IMR-90 (cell line): ENCODE data around the gene MYD88. TPM values are rescaled to one million over a fixed set of nuclear protein-coding genes. Genes with fewer than 3 reads are reported as not detected.
A peak's percentile ranks its signal among the peaks of the same experiment; 100 is the strongest.

ENCODE experiments used
- ATAC-seq: fragments of 200-7000 bp; cut with Tn5 transposase; 2 replicates; pipeline ENCODE4 v1.9.1; 2020; ENCODE audit warnings: low read depth, mild to moderate bottlenecking, moderate library complexity
- BruUV-seq: library from RNA; stranded (reverse); fragments of 400-500 nt; replicated peaks from 2 replicates; lab custom pipeline; 2021; lab: Mats Ljungman, UMichigan
- CTCF ChIA-PET: fragments of 300-600 bp; formaldehyde crosslinking; extraction: SDS; loops from one replicate; lab custom pipeline; 2021; ENCODE audit warnings: antibody characterized with exemption; lab: Yijun Ruan, JAX
- POLR2A ChIA-PET: fragments of 300-600 bp; sonication (Branson Sonifier 250); formaldehyde crosslinking; loops from one replicate; lab custom pipeline; 2022; ENCODE audit warnings: antibody characterized with exemption; ENCODE audit not compliant: unreplicated experiment; lab: Charles Lee
- DNase-seq: peaks from one replicate; pipeline ENCODE4 v3.0.0; 2013
- H2AFZ ChIP-seq: replicated peaks from 2 replicates; pipeline ENCODE3; 2013; ENCODE audit warnings: low read length, mild to moderate bottlenecking; ENCODE audit not compliant: poor library complexity
- H2AK5ac ChIP-seq: 2 replicates; pipeline ENCODE4 v1.6.1; 2013; ENCODE audit warnings: low read depth, low read length, inconsistent platforms
- H2AK9ac ChIP-seq: replicated peaks from 2 replicates; pipeline ENCODE3; 2013; ENCODE audit warnings: mild to moderate bottlenecking, low read depth, low read length, moderate library complexity; ENCODE audit not compliant: poor library complexity
- H2BK120ac ChIP-seq: 2 replicates; pipeline ENCODE4 v1.6.1; 2013; ENCODE audit warnings: low read depth, low read length, inconsistent platforms
- H2BK15ac ChIP-seq: 3 replicates; pipeline ENCODE4 v1.6.1; 2013; ENCODE audit warnings: low read depth, low read length, inconsistent platforms
- H2BK20ac ChIP-seq: 2 replicates; pipeline ENCODE4 v1.6.1; 2013; ENCODE audit warnings: low read depth, mild to moderate bottlenecking, inconsistent platforms, low read length, moderate library complexity
- H2BK5ac ChIP-seq: 2 replicates; pipeline ENCODE4 v1.6.1; 2013; ENCODE audit warnings: mild to moderate bottlenecking, low read depth, low read length, inconsistent platforms; ENCODE audit not compliant: poor library complexity, severe bottlenecking
- H3K14ac ChIP-seq: replicated peaks from 2 replicates; pipeline ENCODE4 v1.6.1; 2013; ENCODE audit warnings: low read depth, low read length, inconsistent platforms
- H3K18ac ChIP-seq: 2 replicates; pipeline ENCODE4 v1.6.1; 2013; ENCODE audit warnings: low read depth, low read length, control low read depth
- H3K23ac ChIP-seq: 2 replicates; pipeline ENCODE4 v1.6.1; 2013; ENCODE audit warnings: low read depth, low read length, inconsistent platforms
- H3K27ac ChIP-seq: 2 replicates; pipeline ENCODE4 v1.5.1; 2013; ENCODE audit warnings: mild to moderate bottlenecking, control low read depth, low read length; ENCODE audit not compliant: insufficient read depth
- H3K27me3 ChIP-seq: 2 replicates; pipeline ENCODE4 v1.6.1; 2013; ENCODE audit warnings: low read length; ENCODE audit not compliant: control insufficient read depth, insufficient read depth
- H3K36me3 ChIP-seq: 2 replicates; pipeline ENCODE4 v1.6.1; 2013; ENCODE audit warnings: low read length, mixed read lengths; ENCODE audit not compliant: control insufficient read depth, insufficient read depth
- H3K4ac ChIP-seq: 2 replicates; pipeline ENCODE4 v1.6.1; 2013; ENCODE audit warnings: low read depth, low read length, inconsistent platforms
- H3K4me1 ChIP-seq: 2 replicates; pipeline ENCODE4 v1.6.1; 2013; ENCODE audit warnings: low read length, mixed read lengths; ENCODE audit not compliant: control insufficient read depth, insufficient read depth
- H3K4me2 ChIP-seq: 2 replicates; pipeline ENCODE4 v1.6.1; 2013; ENCODE audit warnings: low read depth, mild to moderate bottlenecking, control low read depth, low read length, moderate library complexity
- H3K4me3 ChIP-seq: 2 replicates; pipeline ENCODE4 v1.5.1; 2013; ENCODE audit warnings: low read depth, mild to moderate bottlenecking, control low read depth, low read length, moderate library complexity; ENCODE audit not compliant: insufficient read depth
- H3K56ac ChIP-seq: 2 replicates; pipeline ENCODE4 v1.6.1; 2013; ENCODE audit warnings: low read length, inconsistent platforms; ENCODE audit not compliant: insufficient read depth; ENCODE audit errors: extremely low read depth
- H3K79me1 ChIP-seq, 2 experiments: 2 replicates each; pipeline ENCODE4 v1.6.1; 2013; ENCODE audit warnings: low read length in 2 of 2, inconsistent platforms in 1 of 2, low read depth in 1 of 2
- H3K9ac ChIP-seq: 2 replicates; pipeline ENCODE4 v1.6.1; 2013; ENCODE audit warnings: low read depth, low read length, control low read depth
- H3K9me1 ChIP-seq: 2 replicates; pipeline ENCODE4 v1.6.1; 2013; ENCODE audit warnings: low read length, inconsistent platforms; ENCODE audit not compliant: insufficient read depth
- H3K9me3 ChIP-seq: 2 replicates; pipeline ENCODE4 v1.6.1; 2013; ENCODE audit warnings: low read length; ENCODE audit not compliant: control insufficient read depth, insufficient read depth
- H4K20me1 ChIP-seq: 2 replicates; pipeline ENCODE4 v1.6.1; 2013; ENCODE audit warnings: low read length, inconsistent platforms; ENCODE audit not compliant: insufficient read depth
- H4K5ac ChIP-seq: 2 replicates; pipeline ENCODE4 v1.6.1; 2013; ENCODE audit warnings: mild to moderate bottlenecking, low read depth, low read length, control low read depth
- H4K8ac ChIP-seq, 2 experiments: 2 replicates each; pipeline ENCODE4 v1.6.1; 2013; ENCODE audit warnings: low read depth in 2 of 2, low read length in 2 of 2, control low read depth in 1 of 2, inconsistent platforms in 1 of 2
- H4K91ac ChIP-seq: 2 replicates; pipeline ENCODE4 v1.6.1; 2013; ENCODE audit warnings: low read depth, low read length, inconsistent platforms; ENCODE audit not compliant: insufficient read depth
- BHLHE40 ChIP-seq: fragments of 150-350 bp; IDR thresholded peaks from 2 replicates; pipeline ENCODE4 v1.6.1; 2016; ENCODE audit warnings: mild to moderate bottlenecking, low read depth, low read length
- CEBPB ChIP-seq: IDR thresholded peaks from 2 replicates; pipeline ENCODE4 v1.6.1; 2012; ENCODE audit warnings: low read depth, low read length, improper control_type of control experiment
- CHD1 ChIP-seq: IDR thresholded peaks from 2 replicates; pipeline ENCODE4 v1.6.1; 2012; ENCODE audit warnings: low read depth, low read length, improper control_type of control experiment
- FOS ChIP-seq: fragments of 150-350 bp; IDR thresholded peaks from 2 replicates; pipeline ENCODE4 v1.6.1; 2016; ENCODE audit warnings: low read depth, low read length
- MAFK ChIP-seq: IDR thresholded peaks from 2 replicates; pipeline ENCODE4 v1.6.1; 2012; ENCODE audit warnings: low read depth, low read length, improper control_type of control experiment
- MAZ ChIP-seq: IDR thresholded peaks from 2 replicates; pipeline ENCODE4 v1.6.1; 2012; ENCODE audit warnings: low read depth, mild to moderate bottlenecking, low read length, improper control_type of control experiment, moderate library complexity, borderline replicate concordance
- MXI1 ChIP-seq: IDR thresholded peaks from 2 replicates; pipeline ENCODE4 v1.6.1; 2012; ENCODE audit warnings: low read depth, mild to moderate bottlenecking, low read length, moderate library complexity, borderline replicate concordance
- NFE2L2 ChIP-seq: fragments of 150-350 bp; IDR thresholded peaks from 2 replicates; pipeline ENCODE4 v1.6.1; 2016; ENCODE audit warnings: low read depth, mild to moderate bottlenecking, low read length
- POLR2A ChIP-seq: IDR thresholded peaks from 2 replicates; pipeline ENCODE4 v1.6.1; 2012; ENCODE audit warnings: mild to moderate bottlenecking, low read depth, low read length
- RAD21 ChIP-seq: IDR thresholded peaks from 2 replicates; pipeline ENCODE4 v1.6.1; 2012; ENCODE audit warnings: low read length, improper control_type of control experiment
- RCOR1 ChIP-seq: IDR thresholded peaks from 2 replicates; pipeline ENCODE4 v1.6.1; 2012; ENCODE audit warnings: mild to moderate bottlenecking, low read length, improper control_type of control experiment; ENCODE audit not compliant: insufficient replicate concordance
- RFX5 ChIP-seq: IDR thresholded peaks from 2 replicates; pipeline ENCODE4 v1.8.0; 2012; ENCODE audit warnings: low read depth, mild to moderate bottlenecking, low read length, moderate library complexity
- SMC3 ChIP-seq: fragments of 150-350 bp; IDR thresholded peaks from 2 replicates; pipeline ENCODE4 v1.6.1; 2016; ENCODE audit warnings: low read depth, mild to moderate bottlenecking, antibody characterized with exemption, low read length, moderate library complexity
- WGBS, 2 experiments: methylation state at CpG; one replicate each; pipeline versions ENCODE4 v1.1.5 to v1.1.7; 2013; ENCODE audit warnings: missing lambda C conversion rate in 2 of 2; ENCODE audit not compliant: insufficient read length in 1 of 2; ENCODE audit errors: extremely low coverage in 2 of 2; 5-methylcytosine and 5-hydroxymethylcytosine counted together
- dilution Hi-C: fragments of 300-500 bp; cut with HindIII; formaldehyde crosslinking; loops from one replicate; pipeline ENCODE4 v1.14.3; 2018; ENCODE audit warnings: low sequenced_read_pairs; ENCODE audit not compliant: unreplicated experiment
- in situ Hi-C: fragments of 300-500 bp; cut with MboI; formaldehyde crosslinking; loops from 3 replicates; pipeline ENCODE4 v1.14.3; 2019; ENCODE audit warnings: low sequenced_read_pairs, inconsistent platforms, mixed read lengths
- intact Hi-C: fragments of 100-400 bp; cut with micrococcal nuclease; formaldehyde crosslinking; loops from 2 replicates; pipeline ENCODE4 v1.10.0; 2022
- polyA plus RNA-seq, 3 experiments: library from polyadenylated mRNA; depleted of rRNA; stranded (reverse); fragments of >200 nt; gene quantifications; 2 replicates each; pipeline ENCODE4 v1.2.3, GENCODE V29; 2012; ENCODE audit warnings: low replicate concordance in 1 of 3
- total RNA-seq: library from RNA; depleted of rRNA; stranded (reverse); fragments of >200 nt; gene quantifications from 2 replicates; pipeline ENCODE4 v1.2.3, GENCODE V29; 2012
- TF ChIP-seq, protein P1 (sequence below): conservative IDR thresholded peaks from 2 replicates; pipeline ENCODE4 v1.5.1; 2012; ENCODE audit warnings: mild to moderate bottlenecking, low read depth, low read length, improper control_type of control experiment
- TF ChIP-seq, protein P2 (sequence below): fragments of 150-350 bp; IDR thresholded peaks from 2 replicates; pipeline ENCODE4 v1.6.1; 2016; ENCODE audit warnings: low read depth, mild to moderate bottlenecking, low read length, moderate library complexity, borderline replicate concordance
- TF ChIP-seq, protein P3 (sequence below): fragments of 150-350 bp; IDR thresholded peaks from 2 replicates; pipeline ENCODE4 v1.6.1; 2017; ENCODE audit warnings: mild to moderate bottlenecking, antibody characterized with exemption, low read length, low read depth

Gene MYD88
- total and polyA plus RNA-seq, 2 of the 4 experiments (the other 2 are of a cell fraction): 9.3 to 39.8 TPM

DNA sequence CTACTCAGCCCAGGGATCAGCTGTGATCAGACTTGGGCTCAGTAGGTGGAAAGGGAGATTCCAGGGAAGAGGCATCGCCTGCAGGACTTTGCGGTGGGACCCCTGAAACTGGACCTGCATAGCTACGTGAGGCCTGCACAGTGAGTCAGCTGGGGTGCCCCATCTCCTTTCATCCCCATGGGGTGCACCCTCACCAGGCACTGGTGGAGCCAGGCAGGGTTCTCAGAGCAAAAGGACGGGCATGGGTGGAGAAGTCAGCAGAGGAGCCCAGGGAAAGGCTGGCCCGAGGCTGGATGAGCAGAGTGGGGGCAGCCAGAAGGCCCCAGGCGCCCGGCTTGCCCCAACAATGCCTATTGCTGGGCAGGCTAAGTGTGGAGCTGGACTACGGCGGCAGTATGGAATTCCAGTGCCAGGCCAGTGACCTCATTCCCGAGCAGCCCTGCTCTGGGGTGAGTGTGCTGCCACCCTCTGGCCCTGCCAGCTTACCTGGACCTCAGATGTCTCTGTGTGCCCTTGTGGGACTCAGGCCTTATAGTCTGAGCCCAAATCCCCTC lies 21.2 kb upstream of the MYD88 start:
- Histone ChIP-seq H3K56ac (no peak overlapping the region), H2AK9ac (no peak overlapping the region), H2BK20ac (no peak overlapping the region), H2AK5ac (no peak overlapping the region), H2BK5ac (no peak overlapping the region), H3K9me3 (no peaks in the 10 kb centered on the region), H3K9me1 (0 out of 2 replicates have a peak, but pooled peaks cover 3% of the 10 kb centered on the region), H2BK120ac (no peak overlapping the region), H3K23ac (no peak overlapping the region), H3K9ac (no peak overlapping the region), H3K4ac (no peak overlapping the region), H4K20me1 (no peaks in the 10 kb centered on the region), H3K79me1 (no peaks in the 10 kb centered on the region), H2AFZ (no peak overlapping the region), H3K36me3 (peaks cover 11% of the 10 kb centered on the region), H4K91ac (no peak overlapping the region), H3K4me3 (no peak overlapping the region), H3K4me1 (no peaks in the 10 kb centered on the region), H3K27me3 (peaks cover 9% of the 10 kb centered on the region), H3K14ac (no peak overlapping the region), H2BK15ac (no peak overlapping the region), H4K8ac (no peak overlapping the region), H3K18ac (no peak overlapping the region), H4K5ac (no peak overlapping the region), H3K27ac (no peak overlapping the region), H3K4me2 (no peak overlapping the region)
- no peak for TF ChIP-seq FOS
- no peak for TF ChIP-seq RCOR1
- TF ChIP-seq RFX5: no peak
- TF ChIP-seq, protein P1, sequence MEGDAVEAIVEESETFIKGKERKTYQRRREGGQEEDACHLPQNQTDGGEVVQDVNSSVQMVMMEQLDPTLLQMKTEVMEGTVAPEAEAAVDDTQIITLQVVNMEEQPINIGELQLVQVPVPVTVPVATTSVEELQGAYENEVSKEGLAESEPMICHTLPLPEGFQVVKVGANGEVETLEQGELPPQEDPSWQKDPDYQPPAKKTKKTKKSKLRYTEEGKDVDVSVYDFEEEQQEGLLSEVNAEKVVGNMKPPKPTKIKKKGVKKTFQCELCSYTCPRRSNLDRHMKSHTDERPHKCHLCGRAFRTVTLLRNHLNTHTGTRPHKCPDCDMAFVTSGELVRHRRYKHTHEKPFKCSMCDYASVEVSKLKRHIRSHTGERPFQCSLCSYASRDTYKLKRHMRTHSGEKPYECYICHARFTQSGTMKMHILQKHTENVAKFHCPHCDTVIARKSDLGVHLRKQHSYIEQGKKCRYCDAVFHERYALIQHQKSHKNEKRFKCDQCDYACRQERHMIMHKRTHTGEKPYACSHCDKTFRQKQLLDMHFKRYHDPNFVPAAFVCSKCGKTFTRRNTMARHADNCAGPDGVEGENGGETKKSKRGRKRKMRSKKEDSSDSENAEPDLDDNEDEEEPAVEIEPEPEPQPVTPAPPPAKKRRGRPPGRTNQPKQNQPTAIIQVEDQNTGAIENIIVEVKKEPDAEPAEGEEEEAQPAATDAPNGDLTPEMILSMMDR: no peak
- TF ChIP-seq, protein P2, sequence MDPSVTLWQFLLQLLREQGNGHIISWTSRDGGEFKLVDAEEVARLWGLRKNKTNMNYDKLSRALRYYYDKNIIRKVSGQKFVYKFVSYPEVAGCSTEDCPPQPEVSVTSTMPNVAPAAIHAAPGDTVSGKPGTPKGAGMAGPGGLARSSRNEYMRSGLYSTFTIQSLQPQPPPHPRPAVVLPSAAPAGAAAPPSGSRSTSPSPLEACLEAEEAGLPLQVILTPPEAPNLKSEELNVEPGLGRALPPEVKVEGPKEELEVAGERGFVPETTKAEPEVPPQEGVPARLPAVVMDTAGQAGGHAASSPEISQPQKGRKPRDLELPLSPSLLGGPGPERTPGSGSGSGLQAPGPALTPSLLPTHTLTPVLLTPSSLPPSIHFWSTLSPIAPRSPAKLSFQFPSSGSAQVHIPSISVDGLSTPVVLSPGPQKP: no peak
- no peak for TF ChIP-seq BHLHE40
- TF ChIP-seq CEBPB: no peak
- no peak for TF ChIP-seq MAFK
- TF ChIP-seq POLR2A: no peak
- no peak for TF ChIP-seq MAZ
- TF ChIP-seq, protein P3, sequence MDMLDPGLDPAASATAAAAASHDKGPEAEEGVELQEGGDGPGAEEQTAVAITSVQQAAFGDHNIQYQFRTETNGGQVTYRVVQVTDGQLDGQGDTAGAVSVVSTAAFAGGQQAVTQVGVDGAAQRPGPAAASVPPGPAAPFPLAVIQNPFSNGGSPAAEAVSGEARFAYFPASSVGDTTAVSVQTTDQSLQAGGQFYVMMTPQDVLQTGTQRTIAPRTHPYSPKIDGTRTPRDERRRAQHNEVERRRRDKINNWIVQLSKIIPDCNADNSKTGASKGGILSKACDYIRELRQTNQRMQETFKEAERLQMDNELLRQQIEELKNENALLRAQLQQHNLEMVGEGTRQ: no peak
- no peak for TF ChIP-seq NFE2L2
- no peak for TF ChIP-seq SMC3
- TF ChIP-seq MXI1: no peak
- no peak for TF ChIP-seq CHD1
- TF ChIP-seq RAD21: no peak
- in situ Hi-C loops (no loop called here), intact Hi-C loops (no loop called here), dilution Hi-C loops (no loop called here)
- WGBS, 2 experiments: 100% methylated on average over 3 of the region's 10 CpGs; no CpG with 5 or more reads in 1 of the 2 experiments
- ATAC-seq (peak; percentile 4), DNase-seq (no peak)
- ChIA-PET POLR2A (no interaction called here), CTCF (interaction anchor here (0.9 to 1.2 kb wide), 5 partner anchors 20 to 229 kb away, joined by 3 to 6 read pairs (median 4); partner anchors contain the start of genes ACAA1 and XYLB)
- BruUV-seq: no TSS peak
